OCI-LY7 (cell line): ENCODE results near the gene PRKAG2. TPM values are rescaled to one million over a fixed set of nuclear protein-coding genes. Genes with fewer than 3 reads are reported as not detected.

ENCODE experiments used
- BruUV-seq: library from RNA; stranded (reverse); fragments of 400-500 nt; replicated peaks from 2 replicates; lab custom pipeline; 2021; lab: Mats Ljungman, UMichigan
- CTCF ChIA-PET: fragments of 300-600 bp; sonication (Branson Sonifier 250); formaldehyde crosslinking; loops from one replicate; lab custom pipeline; 2022; ENCODE audit warnings: antibody characterized with exemption; ENCODE audit not compliant: unreplicated experiment; lab: Charles Lee
- POLR2A ChIA-PET: fragments of 300-600 bp; sonication (Branson Sonifier 250); formaldehyde crosslinking; loops from one replicate; lab custom pipeline; 2022; ENCODE audit warnings: antibody characterized with exemption; lab: Charles Lee
- DNase-seq: peaks from one replicate; pipeline ENCODE4 v3.0.0-alpha.2; 2015; ENCODE audit warnings: low spot score
- H2AFZ ChIP-seq: fragments of 200-600 bp; sonication (generic), shearing (Covaris generic); 2 replicates; pipeline ENCODE4 v1.6.1; 2014; ENCODE audit warnings: mild to moderate bottlenecking, antibody characterized with exemption, low read length, moderate library complexity
- H3K27ac ChIP-seq: fragments of 200-600 bp; sonication (generic); 2 replicates; pipeline ENCODE4 v1.5.1; 2014; ENCODE audit warnings: mixed run types, low read depth, mild to moderate bottlenecking, moderate library complexity, low read length, inconsistent platforms; ENCODE audit not compliant: poor library complexity, severe bottlenecking
- H3K36me3 ChIP-seq: fragments of 200-600 bp; sonication (generic); 2 replicates; pipeline ENCODE4 v1.6.1; 2014; ENCODE audit warnings: mild to moderate bottlenecking, antibody characterized with exemption, low read length, moderate library complexity, mixed read lengths; ENCODE audit not compliant: insufficient read depth
- H3K4me1 ChIP-seq: fragments of 200-600 bp; sonication (generic); 2 replicates; pipeline ENCODE4 v1.5.1; 2014; ENCODE audit warnings: mild to moderate bottlenecking, low read length; ENCODE audit not compliant: insufficient read depth, poor library complexity, severe bottlenecking
- H3K4me2 ChIP-seq: fragments of 200-600 bp; sonication (generic); 2 replicates; pipeline ENCODE4 v1.6.1; 2014; ENCODE audit warnings: mild to moderate bottlenecking, low read length
- H3K4me3 ChIP-seq: fragments of 200-600 bp; sonication (generic); 2 replicates; pipeline ENCODE4 v1.5.1; 2014; ENCODE audit warnings: mild to moderate bottlenecking, low read depth, low read length; ENCODE audit not compliant: poor library complexity, severe bottlenecking
- H3K79me2 ChIP-seq: fragments of 200-600 bp; sonication (generic); 2 replicates; pipeline ENCODE4 v1.6.1; 2016; ENCODE audit warnings: low read depth, mild to moderate bottlenecking, low read length, moderate library complexity, mixed read lengths; ENCODE audit not compliant: insufficient read depth
- H3K9me2 ChIP-seq: fragments of 200-600 bp; sonication (generic); 2 replicates; pipeline ENCODE4 v1.6.1; 2016; ENCODE audit warnings: mild to moderate bottlenecking, low read length, mixed read lengths; ENCODE audit not compliant: insufficient read depth
- H3K9me3 ChIP-seq: fragments of 200-600 bp; sonication (generic); 2 replicates; pipeline ENCODE4 v1.6.1; 2014; ENCODE audit warnings: mild to moderate bottlenecking, mixed run types, low read length, mixed read lengths
- H4K20me1 ChIP-seq: fragments of 200-600 bp; sonication (generic); 2 replicates; pipeline ENCODE4 v1.6.1; 2014; ENCODE audit warnings: mild to moderate bottlenecking, antibody characterized with exemption, low read length, moderate library complexity, mixed read lengths; ENCODE audit not compliant: insufficient read depth
- EZH2phosphoT487 ChIP-seq: fragments of 200-600 bp; sonication (generic); IDR thresholded peaks from 2 replicates; pipeline ENCODE4 v1.6.1; 2018; ENCODE audit warnings: low read depth, borderline replicate concordance, mild to moderate bottlenecking, mixed run types, antibody characterized with exemption, low read length, moderate library complexity, mixed read lengths
- intact Hi-C: fragments of 100-400 bp; cut with micrococcal nuclease; formaldehyde crosslinking; loops from one replicate; pipeline ENCODE4 v1.10.0; 2022; ENCODE audit not compliant: unreplicated experiment
- total RNA-seq, 2 experiments: library from RNA; depleted of rRNA in 1 of 2; stranded (reverse); fragments of >200 nt in 1 of 2; shearing (Covaris generic) in 1 of 2; gene quantifications; 2 replicates each; pipeline ENCODE4 v1.2.3, GENCODE V29; 2014 to 2022
- TF ChIP-seq, protein P1 (sequence below): fragments of 200-600 bp; sonication (generic); conservative IDR thresholded peaks from 2 replicates; pipeline ENCODE4 v1.5.1; 2014; ENCODE audit warnings: mild to moderate bottlenecking, antibody characterized with exemption, low read length, moderate library complexity, mixed read lengths

PRKAG2 gene
- total RNA-seq, 2 experiments from 2014 or later, result 1.2 to 5.1 TPM

DNA sequence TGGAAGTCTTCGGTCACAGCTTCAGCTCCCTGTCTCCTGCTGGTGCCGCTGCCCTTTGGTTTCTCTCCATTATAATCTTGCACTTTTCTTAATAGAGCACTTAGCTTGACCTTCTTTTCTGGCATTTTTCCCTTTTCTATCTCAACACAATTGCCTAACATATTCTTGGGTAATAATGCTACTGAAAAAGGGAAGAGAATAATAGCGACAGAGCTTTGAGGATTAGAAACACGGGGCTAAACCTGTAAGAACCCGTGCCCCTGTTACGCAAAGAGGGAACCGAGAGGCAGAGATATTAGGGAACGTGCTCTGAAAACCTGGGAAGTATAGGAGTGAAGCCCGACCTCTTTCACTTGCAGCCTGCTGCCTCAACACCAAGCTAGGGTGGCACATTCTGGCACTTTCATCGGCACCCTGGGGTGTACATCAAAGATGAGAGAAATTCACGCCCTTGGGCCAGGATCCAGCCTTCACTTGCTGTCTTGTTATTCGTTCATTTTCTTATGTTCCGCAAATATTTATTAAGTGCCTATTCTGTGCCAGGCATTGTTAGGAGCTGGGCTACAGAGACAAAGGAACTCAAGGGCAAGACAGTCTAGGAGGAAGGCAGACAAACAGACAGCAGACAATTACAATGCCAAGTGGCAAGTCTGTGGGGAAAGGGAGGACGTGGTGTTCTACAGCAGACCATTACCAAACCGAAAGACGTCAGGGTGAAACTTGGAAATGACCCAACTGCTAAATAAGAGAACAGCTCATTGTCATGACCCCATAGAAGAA, 46.4 kb upstream of the PRKAG2 start:
- TF ChIP-seq EZH2phosphoT487, result no peak
- TF ChIP-seq, protein P1, sequence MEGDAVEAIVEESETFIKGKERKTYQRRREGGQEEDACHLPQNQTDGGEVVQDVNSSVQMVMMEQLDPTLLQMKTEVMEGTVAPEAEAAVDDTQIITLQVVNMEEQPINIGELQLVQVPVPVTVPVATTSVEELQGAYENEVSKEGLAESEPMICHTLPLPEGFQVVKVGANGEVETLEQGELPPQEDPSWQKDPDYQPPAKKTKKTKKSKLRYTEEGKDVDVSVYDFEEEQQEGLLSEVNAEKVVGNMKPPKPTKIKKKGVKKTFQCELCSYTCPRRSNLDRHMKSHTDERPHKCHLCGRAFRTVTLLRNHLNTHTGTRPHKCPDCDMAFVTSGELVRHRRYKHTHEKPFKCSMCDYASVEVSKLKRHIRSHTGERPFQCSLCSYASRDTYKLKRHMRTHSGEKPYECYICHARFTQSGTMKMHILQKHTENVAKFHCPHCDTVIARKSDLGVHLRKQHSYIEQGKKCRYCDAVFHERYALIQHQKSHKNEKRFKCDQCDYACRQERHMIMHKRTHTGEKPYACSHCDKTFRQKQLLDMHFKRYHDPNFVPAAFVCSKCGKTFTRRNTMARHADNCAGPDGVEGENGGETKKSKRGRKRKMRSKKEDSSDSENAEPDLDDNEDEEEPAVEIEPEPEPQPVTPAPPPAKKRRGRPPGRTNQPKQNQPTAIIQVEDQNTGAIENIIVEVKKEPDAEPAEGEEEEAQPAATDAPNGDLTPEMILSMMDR, result no peak
- POLR2A ChIA-PET, result interaction anchor here (0.6 kb wide), 1 partner anchor 351 kb away, joined by 3 read pairs; no protein-coding TSS in a partner anchor
- intact Hi-C loops, result no loop called here

DNA sequence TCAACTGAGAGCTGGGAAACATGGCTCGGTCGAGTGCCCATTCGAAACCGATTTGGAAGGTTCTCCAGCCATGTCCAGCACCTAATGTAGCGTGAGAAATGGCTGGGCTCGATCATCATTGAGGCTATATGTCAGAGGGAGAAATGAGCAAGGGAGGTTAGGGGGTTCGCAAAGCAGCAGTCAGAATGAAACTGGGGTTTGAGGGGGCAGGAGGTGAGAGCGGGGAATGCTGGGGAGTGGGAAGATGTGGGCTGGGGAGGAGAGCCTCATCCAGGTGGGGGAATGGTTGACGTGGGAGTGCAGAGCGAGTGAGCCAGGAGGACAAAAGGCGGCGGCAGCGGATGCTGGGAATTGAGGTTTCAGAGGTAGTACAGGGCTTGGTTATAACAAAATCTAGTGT, 44.5 kb upstream of the PRKAG2 start:
- Histone ChIP-seq H4K20me1 (no peaks in the 10 kb centered on the region), H3K9me2 (no peaks in the 10 kb centered on the region), H3K36me3 (no peaks in the 10 kb centered on the region), H3K9me3 (no peaks in the 10 kb centered on the region), H3K4me2 (no peak overlapping the region), H3K4me1 (no peaks in the 10 kb centered on the region), H3K79me2 (no peaks in the 10 kb centered on the region), H2AFZ (no peak overlapping the region), H3K27ac (no peak overlapping the region), H3K4me3 (no peak overlapping the region)
- intact Hi-C loops, result no loop called here
- TF ChIP-seq EZH2phosphoT487, result no peak
- TF ChIP-seq, protein P1, result no peak
- DNase-seq, result no peak
- CTCF ChIA-PET, result no interaction called here
- POLR2A ChIA-PET, result no interaction called here
- no TSS peak for BruUV-seq

More for the DNA sequence above, 46.4 kb upstream of the PRKAG2 start:
- Histone ChIP-seq H3K9me3 (no peaks in the 10 kb centered on the region), H3K4me2 (no peak overlapping the region), H3K9me2 (no peaks in the 10 kb centered on the region), H3K79me2 (no peaks in the 10 kb centered on the region), H3K4me1 (no peaks in the 10 kb centered on the region), H3K27ac (no peak overlapping the region), H3K36me3 (no peaks in the 10 kb centered on the region), H2AFZ (no peak overlapping the region), H4K20me1 (no peaks in the 10 kb centered on the region), H3K4me3 (no peak overlapping the region)
- no peak for DNase-seq
- CTCF ChIA-PET, result no interaction called here
- no TSS peak for BruUV-seq

DNA sequence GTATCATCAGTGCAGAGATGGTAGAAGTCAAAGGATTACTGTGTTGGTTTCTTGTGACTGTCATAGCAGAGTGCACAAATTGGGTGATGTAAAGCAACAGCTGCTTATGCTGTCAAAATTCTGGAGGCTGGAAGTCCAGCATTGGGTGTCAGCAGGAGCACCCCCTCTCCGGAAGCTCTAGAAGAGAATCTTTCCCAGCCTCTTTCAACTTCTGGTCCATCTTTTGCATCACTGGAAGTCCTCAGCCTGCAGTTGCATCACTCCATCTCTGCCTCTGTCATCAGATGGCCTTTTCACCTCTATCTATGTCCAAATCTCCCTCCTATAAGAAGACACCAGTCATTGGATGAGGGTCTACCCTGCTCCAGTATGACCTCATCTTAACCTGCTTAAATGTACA, 43.6 kb upstream of the PRKAG2 start:
- intact Hi-C loops, result no loop called here
- Histone ChIP-seq H3K79me2 (no peaks in the 10 kb centered on the region), H4K20me1 (no peaks in the 10 kb centered on the region), H3K9me2 (no peaks in the 10 kb centered on the region), H3K27ac (no peak overlapping the region), H3K36me3 (no peaks in the 10 kb centered on the region), H3K4me2 (no peak overlapping the region), H2AFZ (no peak overlapping the region), H3K4me3 (no peak overlapping the region), H3K9me3 (no peaks in the 10 kb centered on the region), H3K4me1 (no peaks in the 10 kb centered on the region)
- DNase-seq, result no peak
- ChIA-PET POLR2A (no interaction called here), CTCF (no interaction called here)
- TF ChIP-seq, protein P1, result no peak
- no TSS peak for BruUV-seq
